UCSD-AML1 (cell line): Measurements from ENCODE around the gene ARL5C.
"Not testable (repeated sequence)": the region's sequence is repeated elsewhere in the genome, so short reads cannot be mapped to it uniquely, and the experiment has no call there.

Experiments used
- DNase-seq: peaks from one replicate; lab custom pipeline; 2025; ENCODE audit not compliant: unreplicated experiment; lab: John Stamatoyannopoulos, UW

The ARL5C gene

DNA sequence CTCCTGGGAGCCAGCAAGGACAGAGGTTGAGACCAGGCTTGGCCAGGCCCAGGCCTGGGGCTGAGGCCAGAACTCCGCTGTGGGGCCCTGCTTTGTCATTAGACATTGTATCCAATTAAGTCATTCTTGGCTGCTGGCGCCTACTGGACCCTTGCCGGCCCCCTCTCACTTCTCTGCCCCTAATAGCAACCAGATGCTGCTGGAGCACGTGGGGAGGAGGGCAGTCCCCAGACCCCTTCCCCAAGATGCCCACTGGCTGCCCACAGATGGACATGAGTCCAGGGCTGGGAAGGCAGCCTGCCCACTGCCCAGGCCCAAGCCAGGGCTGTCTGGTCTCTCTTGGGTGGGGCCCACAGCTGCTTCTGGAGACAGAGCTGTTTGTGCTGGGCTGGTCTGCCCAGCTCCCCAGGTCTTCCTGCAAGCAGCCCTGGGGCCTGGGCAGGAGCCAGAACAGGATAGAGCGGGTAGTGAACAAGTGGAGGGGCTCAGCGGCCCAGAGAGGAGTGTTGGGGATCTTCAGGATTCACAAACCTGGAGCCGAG, 22.3 kb downstream of the ARL5C start:
- DNase-seq: no peak

DNA sequence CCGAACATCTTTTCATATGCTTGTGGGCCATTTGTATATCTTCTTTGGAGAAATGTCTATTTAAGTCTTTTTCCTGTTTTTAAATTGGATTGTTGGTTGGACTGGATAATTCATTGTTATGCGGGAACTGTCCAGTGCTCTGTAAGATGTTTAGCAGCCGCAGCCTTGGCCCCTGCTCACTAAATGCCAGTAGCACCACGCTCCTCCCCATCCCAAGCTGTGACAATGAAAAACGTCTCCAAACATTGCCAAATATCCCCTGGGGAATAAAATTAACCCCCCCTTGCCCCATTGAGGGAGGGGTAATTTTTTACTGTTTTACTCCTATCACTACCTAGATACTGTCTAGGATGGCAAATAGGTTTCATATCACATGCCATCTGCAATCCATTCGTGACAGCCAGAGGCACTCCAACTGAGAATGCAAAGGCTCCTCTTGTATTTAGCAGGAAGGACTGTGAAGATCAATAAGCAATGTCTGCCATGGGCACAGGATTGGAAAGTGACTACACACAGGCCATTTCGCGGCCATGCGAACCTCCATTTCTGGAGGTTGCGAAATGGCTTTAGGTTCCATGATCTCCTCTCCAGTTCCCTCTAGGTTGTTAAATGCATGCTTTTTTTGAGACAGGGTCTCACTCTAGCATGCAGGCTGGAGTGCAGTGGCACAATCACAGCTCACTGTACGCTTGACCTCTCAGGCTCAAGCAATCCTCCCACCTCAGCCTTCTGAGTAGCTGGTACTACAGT, 23.9 kb downstream of the ARL5C start:
- DNase-seq: no peak

DNA sequence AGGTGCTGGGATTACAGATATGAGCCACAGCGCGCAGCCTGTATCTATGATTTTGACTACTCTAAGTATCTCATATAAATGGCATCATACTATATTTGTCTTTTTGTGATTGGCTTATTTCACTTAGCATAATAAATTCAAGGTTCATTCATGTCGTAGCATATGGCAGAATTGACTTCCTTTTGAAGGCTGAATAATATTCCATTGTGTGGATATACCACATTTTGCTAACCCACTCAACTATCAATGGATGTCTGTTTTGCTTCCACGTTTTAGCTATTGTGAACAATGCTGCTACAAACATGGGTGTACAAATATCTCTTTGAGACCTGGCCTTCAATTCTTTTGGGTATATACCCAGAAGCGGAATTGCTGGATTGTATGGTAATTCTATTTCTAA, 24.7 kb downstream of the ARL5C start:
- DNase-seq: no peak

DNA sequence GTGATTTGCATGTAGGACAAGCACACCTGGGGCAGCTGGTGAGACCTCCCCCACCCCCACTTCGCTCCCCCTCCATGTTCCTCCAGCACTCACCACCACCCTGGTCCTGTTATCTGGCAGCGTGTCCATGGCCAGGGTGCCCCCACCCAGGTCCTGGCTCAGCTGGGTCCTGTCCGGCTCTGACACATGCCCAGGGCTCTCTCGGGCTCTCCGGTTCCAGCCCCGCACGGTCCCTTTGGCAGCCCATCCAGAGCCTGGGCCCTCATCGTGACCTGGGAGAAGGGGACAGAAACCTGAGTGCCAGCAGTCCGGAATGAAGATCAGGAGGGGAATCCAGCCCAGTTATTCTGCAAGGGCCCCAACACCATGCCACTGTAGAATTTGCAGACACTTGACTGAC, 26.4 kb downstream of the ARL5C start:
- DNase-seq: no peak

DNA sequence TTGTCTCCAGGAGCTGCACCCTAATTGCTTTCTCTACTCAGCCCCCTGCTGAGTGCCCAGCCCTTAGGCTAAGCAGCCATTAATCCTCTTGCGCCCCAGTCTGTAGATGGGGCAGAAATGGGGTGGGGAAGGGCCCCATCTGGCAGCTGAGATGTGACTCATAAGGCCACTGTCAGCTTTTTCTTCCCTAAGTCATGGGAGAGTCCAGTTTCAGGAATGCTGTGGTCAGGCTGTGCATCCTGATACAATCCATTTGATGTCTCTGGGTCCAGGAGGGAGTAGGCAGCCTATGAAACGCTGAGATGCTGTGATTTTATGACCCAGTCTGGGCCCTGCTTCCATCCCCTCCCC, 26.8 kb downstream of the ARL5C start:
- no peak for DNase-seq

DNA sequence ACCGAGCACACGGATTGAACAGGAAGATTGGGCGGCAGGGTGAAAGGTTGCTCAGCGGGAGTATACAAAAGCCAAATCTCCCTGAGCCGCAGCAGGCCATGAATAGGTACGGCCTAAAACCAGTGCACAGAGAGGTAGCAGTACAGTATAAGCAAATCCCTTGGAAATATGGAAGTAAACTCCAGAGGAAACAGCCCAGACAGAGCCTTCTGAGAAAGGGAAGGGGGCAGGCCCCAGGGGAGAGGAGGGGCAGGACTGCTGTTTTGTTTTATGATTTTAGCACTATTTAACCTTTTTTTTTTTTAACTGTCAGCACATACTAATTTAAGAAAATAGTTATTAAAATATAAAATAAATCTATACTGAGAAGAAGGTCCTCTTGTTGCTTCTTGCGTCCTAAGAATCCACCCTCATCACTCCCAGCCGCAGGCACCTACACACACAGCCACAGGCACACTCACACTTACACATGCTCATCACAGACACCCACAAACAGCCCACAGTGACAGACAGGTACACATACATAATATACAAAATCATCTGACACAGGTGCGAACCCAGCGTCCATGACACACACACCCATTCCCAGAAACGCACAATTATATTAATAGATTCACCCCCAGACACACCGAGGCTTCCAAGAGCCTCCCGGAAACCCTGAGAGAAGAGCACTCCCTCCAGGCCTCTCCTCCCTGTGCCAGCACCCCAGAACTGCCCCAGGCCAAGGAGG, 27.4 kb downstream of the ARL5C start:
- no peak for DNase-seq

DNA sequence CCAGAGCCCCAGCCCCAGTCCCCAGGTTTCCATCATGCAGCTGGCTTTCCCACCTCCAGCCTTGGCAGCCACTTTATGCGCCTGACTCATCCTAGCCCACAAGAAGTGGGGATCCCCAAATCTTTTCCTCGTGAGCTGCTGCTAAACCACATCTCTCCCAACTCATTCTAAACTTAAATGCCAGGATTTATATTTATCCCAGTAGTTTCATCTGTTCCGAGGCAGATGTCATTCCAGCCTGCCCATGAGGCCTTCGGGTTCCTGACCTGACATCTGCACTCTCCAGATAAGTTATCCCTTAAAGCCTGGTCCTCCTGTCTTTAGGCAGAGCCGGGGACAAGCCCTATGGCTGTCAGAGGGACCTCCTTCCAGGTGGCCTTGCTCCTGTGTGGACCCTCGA, 31.1 kb downstream of the ARL5C start:
- DNase-seq: no peak

DNA sequence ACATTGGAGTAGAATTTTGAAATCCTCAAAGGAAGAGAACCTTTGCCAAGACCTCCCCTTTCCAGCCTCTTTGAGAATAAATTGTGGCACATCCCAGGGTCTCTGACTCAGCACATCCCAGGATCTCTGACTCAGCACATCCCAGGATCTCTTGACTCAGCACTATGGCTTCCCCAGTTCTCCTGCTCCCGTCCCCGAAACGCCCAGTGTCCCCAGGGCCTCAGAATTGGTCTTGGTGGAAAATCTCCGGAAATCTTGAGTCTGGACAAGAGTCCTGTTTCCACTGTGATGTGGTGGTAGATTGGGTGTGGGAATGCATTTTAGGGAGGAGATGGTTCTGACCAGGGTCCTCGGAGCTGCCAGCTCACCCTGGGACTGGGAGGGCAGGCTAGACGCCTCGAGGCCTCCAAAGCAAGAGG, 33.8 kb downstream of the ARL5C start:
- DNase-seq: no peak

DNA sequence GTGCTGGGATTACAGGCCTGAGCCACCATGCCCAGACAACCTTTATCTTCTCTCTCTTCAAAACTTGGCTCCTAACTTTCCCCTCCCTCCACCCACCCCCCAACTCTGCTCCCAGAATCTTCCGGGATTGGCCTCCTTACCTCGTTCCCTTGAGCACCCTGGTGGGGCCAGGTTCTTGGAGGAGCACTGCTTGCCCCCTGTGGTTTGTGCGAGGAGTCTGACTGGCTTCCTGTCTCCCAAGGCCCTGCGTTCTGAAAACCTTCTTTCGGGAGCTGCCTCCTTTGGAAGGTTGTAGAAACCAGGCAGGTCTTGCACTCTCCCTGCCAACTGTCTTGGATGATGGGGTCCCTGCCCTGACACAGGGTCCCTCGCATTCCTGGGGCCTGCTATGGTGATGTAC, 34.3 kb downstream of the ARL5C start:
- DNase-seq: no peak

DNA sequence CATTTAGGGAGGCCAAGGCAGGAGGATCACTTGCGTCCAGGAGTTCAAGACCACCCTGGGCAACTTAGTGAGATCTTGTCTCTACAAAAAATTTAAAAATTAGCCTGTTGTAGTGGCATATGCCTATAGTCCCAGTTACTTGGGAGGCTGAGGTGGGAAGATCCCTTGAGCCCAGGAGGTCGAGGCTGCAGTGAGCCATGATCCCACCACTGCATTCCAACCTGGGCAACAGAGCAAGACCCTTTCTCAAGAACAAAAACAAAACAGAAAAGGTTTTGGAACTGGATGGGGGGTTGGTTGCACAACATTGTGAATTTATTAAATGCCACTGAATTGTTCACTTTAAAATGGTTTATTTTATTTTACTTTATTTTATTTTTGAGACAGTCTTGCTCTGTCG, 35.8 kb downstream of the ARL5C start:
- DNase-seq: no peak

DNA sequence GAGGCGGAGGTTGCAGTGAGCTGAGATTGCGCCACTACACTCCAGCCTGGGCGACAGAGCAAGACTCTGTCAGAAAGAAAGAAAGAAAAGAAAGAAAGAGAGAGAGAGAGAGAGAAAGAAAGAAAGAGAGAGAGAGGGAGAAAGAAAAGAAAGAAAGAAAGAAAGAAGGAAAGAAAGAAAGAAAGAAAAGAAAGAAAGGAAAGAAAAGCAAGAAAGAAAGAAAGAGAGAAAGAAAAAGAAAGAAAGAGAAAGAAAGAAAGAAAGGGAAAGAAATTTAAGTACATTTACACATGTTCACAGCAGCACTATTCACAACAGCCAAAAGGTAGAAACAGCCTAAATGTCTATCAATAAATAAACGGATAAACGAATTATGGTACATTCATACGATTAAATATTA, 36.4 kb downstream of the ARL5C start:
- DNase-seq: not testable (repeated sequence)

DNA sequence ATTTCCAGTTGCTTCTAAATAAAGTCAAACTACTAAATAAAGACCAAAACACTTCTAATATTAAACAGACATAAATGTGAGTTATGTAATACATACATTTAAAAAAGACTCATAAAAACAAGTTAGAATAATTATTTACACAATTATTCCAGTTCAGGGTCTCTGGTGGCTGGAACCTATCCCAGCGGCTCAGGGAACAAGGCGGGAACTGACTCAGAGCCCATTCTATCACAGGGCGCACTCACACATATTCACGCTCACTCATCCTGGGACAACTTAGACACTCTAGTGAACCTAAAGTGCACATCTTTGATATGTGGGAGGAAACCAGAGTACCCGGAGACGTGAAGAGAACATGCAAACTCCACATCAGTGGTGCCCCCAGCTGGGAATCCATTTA, 39.5 kb downstream of the ARL5C start:
- DNase-seq: no peak

DNA sequence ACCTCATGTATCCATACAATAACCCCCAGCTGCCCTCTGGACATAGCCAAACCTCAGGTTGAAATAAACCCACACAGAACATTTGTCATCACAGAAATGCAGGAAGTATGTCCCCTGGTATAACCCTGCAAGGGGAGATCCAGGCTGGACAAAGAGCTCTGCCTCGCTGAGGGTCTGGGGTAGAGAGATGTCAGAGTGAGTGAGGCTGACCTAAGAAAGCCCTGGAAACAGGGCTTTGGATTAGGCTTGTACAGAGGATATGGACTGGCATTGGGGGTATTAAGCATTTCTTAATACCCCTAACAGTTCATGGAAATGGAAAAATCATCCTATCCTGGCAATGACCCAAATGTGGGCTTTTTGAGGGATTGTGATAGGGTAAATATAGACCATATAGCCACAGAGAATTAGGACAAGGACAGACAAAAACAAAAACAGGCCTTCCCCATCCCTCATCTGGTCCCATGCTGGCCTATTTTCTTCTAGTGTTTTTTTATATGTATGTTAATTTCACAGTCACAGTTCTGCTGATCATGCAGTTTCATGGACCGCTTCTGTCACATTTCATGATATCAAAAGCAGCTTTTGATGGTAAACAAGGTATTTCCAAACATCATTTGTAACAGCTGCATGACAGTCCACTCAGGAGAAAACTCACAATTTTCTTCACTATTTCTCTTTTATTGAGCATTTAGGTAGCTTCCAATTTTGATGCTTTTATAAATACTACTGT, 40.7 kb downstream of the ARL5C start:
- no peak for DNase-seq

DNA sequence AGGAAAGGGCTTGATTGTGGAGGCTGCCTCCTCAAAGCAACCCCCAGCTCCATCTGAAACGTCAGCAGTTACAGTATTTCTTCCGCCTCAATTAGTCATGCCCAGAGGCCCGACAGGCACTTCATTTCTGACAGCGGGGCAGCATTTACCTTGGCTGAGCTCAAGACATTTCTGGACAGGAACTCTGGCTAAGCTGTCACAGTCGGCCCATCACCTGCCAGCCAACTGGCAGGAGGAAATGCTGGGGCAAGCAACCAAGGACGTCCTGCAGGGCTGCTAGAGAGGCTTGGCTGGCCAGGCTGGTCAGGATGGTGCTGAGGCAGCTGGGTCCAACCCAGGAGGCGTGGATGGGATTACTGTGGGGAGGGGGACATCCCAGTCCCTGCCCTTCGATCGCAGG, 42.3 kb downstream of the ARL5C start:
- DNase-seq: no peak

DNA sequence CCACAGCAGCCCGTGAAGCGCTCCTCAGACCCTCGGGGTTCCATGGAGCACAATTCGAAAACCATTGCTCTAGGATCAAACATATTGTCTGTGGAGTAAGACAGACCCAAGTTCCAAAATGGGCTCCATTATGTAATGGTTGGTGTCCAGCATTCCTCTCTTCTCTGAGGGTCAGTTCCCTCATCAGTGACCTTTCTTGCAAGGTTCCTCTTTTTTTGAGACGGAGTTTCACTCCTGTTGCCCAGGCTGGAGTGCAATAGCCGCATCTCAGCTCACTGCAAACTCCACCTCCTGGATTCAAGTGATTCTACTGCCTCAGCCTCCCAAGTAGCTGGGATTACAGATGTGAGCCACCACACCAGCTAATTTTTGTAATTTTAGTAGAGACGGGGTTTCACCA, 43.0 kb downstream of the ARL5C start:
- no peak for DNase-seq

DNA sequence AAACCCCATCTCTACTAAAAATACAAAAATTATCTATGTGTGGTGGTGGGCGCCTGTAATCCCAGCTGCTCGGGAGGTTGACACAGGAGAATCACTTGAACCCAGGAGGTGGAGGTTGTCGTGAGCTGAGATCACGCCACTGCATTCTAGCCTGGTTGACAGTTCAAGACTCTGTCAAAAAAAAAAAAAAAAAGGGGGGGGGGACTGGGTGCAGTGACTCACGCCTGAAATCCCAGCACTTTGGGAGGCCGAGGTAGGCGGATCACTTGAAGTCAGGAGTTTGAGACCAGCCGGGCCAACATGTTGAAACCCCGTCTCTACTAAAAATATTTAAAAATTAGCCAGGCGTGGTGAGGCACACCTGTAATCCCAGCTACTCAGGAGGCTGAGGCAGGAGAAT, 44.0 kb downstream of the ARL5C start:
- not testable (repeated sequence) for DNase-seq

DNA sequence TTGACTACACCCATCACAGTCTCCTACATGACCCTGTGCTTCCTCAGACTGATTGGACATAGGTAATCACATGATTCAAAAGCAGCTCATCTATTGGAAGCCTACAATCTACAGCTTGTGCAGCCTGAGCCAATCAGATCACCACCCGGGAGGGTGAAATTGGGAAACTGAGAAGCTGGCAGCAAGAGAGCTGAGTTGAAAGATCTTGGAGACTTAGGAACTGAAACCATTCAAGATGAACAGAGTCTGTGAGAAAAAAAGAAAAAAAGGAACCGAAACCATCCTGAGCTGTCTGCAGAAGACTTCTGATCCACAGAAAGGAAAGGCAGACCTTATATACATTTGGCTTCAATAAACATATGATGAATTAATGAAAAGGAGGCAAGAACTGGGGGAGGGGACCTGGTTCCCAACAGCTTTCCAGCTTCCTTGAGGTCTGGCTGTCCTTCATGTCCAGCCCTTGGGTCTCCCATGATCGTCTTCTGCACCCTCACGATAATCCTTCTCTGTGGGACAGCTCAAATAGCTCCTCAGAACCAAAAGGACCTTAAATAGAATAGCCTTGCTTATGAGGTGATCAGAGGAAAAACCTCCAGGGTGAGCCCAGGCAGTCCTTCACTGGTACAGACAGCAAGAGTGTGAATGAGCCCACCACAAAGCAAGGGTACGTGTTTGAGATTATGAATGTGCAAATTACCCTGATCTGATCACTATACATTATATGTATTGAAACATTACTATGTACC, 47.1 kb downstream of the ARL5C start:
- DNase-seq: no peak

DNA sequence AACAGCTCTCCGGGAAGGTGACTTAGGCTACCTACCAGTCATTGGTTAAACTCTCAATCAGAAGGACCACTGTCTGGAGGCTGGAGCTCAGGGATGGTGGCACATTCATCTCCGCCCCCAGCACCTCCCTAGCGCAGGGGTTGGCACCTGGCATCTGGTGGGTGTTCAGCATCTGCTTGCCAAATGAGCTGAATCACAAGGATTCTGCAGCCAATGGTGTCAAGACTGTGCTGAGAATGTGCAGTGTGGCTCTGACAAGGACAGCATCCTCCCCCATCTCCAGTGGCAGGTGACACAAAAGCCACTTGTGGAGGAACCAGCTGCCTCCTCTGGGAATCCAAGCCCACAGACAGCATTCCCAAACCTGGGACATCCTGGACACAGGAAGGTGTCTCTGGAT, 49.7 kb downstream of the ARL5C start:
- DNase-seq: no peak

DNA sequence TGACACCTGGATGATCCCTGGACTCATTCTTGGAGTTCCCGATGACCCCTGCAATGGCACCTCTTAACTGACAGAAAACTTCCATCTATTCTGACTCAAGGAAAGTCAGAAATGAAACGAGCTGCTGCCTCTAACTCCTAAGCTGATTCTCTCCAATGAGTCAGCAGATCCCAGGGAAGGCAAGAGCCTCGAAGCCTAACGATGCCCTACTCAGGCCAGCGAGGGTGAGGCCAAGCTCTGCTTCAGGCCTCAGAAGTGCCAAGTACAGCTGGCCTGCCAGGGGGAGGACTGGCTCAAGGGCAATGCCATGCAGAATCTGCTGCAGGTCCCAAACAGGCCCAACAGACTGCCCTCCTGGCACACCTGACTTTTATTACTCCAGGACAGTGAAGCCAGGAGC, 50.8 kb downstream of the ARL5C start:
- DNase-seq: no peak

DNA sequence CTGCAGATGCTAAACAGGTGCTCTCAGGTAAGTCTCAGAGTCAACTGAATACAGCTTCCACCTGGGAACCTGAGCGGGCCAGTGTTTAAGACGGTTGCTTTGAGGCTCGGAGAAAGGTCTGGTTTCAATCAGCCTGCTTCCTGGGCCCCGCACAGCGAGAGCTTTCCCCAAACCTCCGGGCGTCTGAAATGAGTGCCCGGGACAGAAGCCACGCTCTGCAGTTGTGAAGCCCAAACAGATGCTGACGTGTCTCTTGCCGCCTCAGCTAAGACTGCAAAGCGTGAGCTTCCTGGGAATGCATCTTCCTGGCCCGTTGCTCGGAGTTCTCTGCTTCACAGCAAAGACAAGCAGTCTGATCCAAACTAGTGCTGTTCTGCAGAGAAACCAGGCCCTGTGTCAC, 51.2 kb downstream of the ARL5C start:
- no peak for DNase-seq

DNA sequence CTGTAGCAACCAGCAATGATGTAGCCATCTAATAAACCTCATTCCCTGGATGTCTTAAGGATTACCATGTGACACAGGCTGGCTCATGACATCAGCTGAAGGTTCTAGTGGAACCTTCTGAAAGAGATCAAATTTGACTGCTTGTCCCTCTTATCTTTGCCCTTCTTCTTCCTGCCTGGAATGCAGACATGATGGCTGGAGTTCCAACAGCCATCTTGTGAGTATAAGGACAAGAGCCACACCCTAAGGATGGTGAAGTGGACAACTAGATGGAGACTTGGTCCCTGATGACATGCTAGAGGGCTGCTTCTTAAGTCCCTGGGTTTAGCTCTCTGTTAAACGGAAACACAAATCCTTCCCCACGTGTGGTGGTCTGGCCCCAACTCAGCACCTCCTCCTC, 52.1 kb downstream of the ARL5C start:
- no peak for DNase-seq
